ENCODE results near the gene IQGAP2.

The IQGAP2 gene

DNA sequence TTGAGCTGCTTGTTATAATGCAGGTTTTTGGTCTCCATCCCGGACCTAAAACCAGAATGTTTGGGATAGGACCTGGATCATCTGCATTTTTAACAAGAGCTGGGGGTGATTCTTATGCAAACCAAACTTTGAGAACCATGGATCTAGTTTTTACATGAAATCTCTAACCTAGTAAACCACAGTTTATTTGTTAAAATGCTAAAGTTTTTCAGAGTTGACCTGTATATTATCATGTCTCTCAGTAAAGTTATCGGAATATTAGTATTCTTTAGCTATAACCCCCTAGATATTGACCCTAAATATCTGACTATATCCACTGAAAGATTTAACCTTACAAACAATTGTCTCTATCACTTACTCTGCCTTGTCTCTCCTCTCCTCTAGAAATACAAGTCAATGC, 341.5 kb downstream of the IQGAP2 start:
- Histone ChIP-seq H3K4me1 (ENCODE audit: control insufficient read depth in 1 of 2, insufficient read depth in 2 of 2, low read length in 2 of 2) (no peaks in the 10 kb centered on the region), H2AK5ac (ENCODE audit: low read length) (no peak overlapping the region), H3K4me3 (ENCODE audit: low read depth, low read length) (no peak overlapping the region), H2AFZ (ENCODE audit: insufficient read depth, low read length, poor library complexity) (no peak overlapping the region), H3K4ac (ENCODE audit: low read depth, low read length) (no peak overlapping the region), H4K91ac (ENCODE audit: low read depth, low read length) (no peak overlapping the region), H3K79me1 (ENCODE audit: low read length) (no peaks in the 10 kb centered on the region), H4K8ac (ENCODE audit: low read depth, low read length) (no peak overlapping the region), H2BK120ac (ENCODE audit: insufficient read depth, low read length, poor library complexity) (no peak overlapping the region), H4K12ac (ENCODE audit: low read depth, low read length) (no peak overlapping the region), H3K9ac (ENCODE audit: low read length) (no peak overlapping the region), H3K9me3 (ENCODE audit: insufficient read depth, low read depth, low read length) (no peaks in the 10 kb centered on the region), H2BK12ac (ENCODE audit: low read length) (no peak overlapping the region), H3K79me2 (ENCODE audit: control insufficient read depth, insufficient read depth, low read length, poor library complexity) (no peaks in the 10 kb centered on the region), H2BK5ac (ENCODE audit: low read depth, low read length, poor library complexity) (no peak overlapping the region), H3K27me3 (ENCODE audit: insufficient read depth, low read length) (no peaks in the 10 kb centered on the region), H3K14ac (ENCODE audit: low read length) (no peak overlapping the region), H3K27ac (ENCODE audit: low read depth, low read length) (no peak overlapping the region), H3K4me2 (ENCODE audit: low read length) (no peak overlapping the region), H3K18ac (ENCODE audit: low read length) (no peak overlapping the region), H3K36me3 (ENCODE audit: control insufficient read depth in 1 of 2, insufficient read depth in 2 of 2, low read length in 2 of 2) (no peaks in the 10 kb centered on the region), H3K23ac (ENCODE audit: low read length) (no peak overlapping the region)
- WGBS (ENCODE audit: extremely low coverage, insufficient coverage, insufficient read length) = no CpG with 5 or more reads among the region's 2 CpGs
- DNase-seq = no peak

DNA sequence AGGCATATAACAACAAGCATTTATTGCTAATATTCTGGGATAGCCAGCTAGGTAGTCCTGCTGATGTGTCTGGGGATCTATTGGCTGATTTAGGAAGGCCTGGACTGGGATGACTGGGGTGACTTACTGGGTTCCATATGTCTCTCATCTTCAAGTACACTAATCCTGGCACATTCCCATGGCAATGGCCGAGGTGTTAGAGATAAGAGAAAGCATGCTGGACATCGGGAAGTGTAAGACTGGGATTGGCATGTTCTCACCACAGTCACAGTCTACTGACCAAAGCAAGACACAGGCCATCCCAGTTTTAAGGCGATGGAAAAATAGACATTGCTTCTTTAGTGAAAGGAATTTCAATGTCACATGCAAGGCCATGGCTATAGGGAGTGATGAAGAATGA, 342.6 kb downstream of the IQGAP2 start:
- Histone ChIP-seq H3K79me1 (ENCODE audit: low read length) (no peaks in the 10 kb centered on the region), H4K91ac (ENCODE audit: low read depth, low read length) (no peak overlapping the region), H3K9me3 (ENCODE audit: insufficient read depth, low read depth, low read length) (no peaks in the 10 kb centered on the region), H3K4me1 (ENCODE audit: control insufficient read depth in 1 of 2, insufficient read depth in 2 of 2, low read length in 2 of 2) (no peaks in the 10 kb centered on the region), H2AK5ac (ENCODE audit: low read length) (no peak overlapping the region), H3K79me2 (ENCODE audit: control insufficient read depth, insufficient read depth, low read length, poor library complexity) (no peaks in the 10 kb centered on the region), H3K36me3 (ENCODE audit: control insufficient read depth in 1 of 2, insufficient read depth in 2 of 2, low read length in 2 of 2) (no peaks in the 10 kb centered on the region), H3K4me2 (ENCODE audit: low read length) (no peak overlapping the region), H3K4ac (ENCODE audit: low read depth, low read length) (no peak overlapping the region), H2BK5ac (ENCODE audit: low read depth, low read length, poor library complexity) (no peak overlapping the region), H3K4me3 (ENCODE audit: low read depth, low read length) (no peak overlapping the region), H2BK120ac (ENCODE audit: insufficient read depth, low read length, poor library complexity) (no peak overlapping the region), H4K12ac (ENCODE audit: low read depth, low read length) (no peak overlapping the region), H3K27ac (ENCODE audit: low read depth, low read length) (no peak overlapping the region), H3K27me3 (ENCODE audit: insufficient read depth, low read length) (no peaks in the 10 kb centered on the region), H2BK12ac (ENCODE audit: low read length) (no peak overlapping the region), H2AFZ (ENCODE audit: insufficient read depth, low read length, poor library complexity) (no peak overlapping the region), H3K9ac (ENCODE audit: low read length) (no peak overlapping the region), H4K8ac (ENCODE audit: low read depth, low read length) (no peak overlapping the region), H3K18ac (ENCODE audit: low read length) (no peak overlapping the region), H3K14ac (ENCODE audit: low read length) (no peak overlapping the region), H3K23ac (ENCODE audit: low read length) (no peak overlapping the region)
- no peak for DNase-seq
- no CpG with 5 or more reads among the region's 3 CpGs for WGBS (ENCODE audit: extremely low coverage, insufficient coverage, insufficient read length)

DNA sequence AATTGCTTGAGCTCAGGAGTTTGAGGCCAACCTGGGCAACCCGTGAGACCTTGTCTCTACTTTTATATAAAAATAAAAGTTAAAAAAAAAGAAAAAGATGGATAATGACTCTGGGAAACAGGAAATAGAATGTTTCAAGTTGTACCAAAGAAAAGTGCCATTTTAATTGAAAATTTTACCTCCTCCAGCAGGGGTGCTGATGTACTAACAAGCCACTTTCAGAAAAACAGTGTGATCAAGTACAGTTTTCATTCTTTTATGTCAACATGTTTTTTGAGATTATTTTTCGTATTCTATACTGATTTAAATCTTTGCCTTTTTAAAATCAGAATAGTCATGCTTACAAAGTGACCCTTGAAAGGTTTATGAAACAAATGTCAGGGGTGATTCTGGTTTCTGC, 343.6 kb downstream of the IQGAP2 start:
- H3K9me3 ChIP-seq (ENCODE audit: insufficient read depth, low read depth, low read length) = no peaks in the 10 kb centered on the region
- no peak overlapping the region for H3K4me3 ChIP-seq (ENCODE audit: low read depth, low read length)
- H2BK5ac ChIP-seq (ENCODE audit: low read depth, low read length, poor library complexity) = no peak overlapping the region
- H3K18ac ChIP-seq (ENCODE audit: low read length) = no peak overlapping the region
- no peaks in the 10 kb centered on the region for H3K79me1 ChIP-seq (ENCODE audit: low read length)
- no peak overlapping the region for H3K27ac ChIP-seq (ENCODE audit: low read depth, low read length)
- no peak overlapping the region for H3K4ac ChIP-seq (ENCODE audit: low read depth, low read length)
- H3K36me3 ChIP-seq (ENCODE audit: control insufficient read depth in 1 of 2, insufficient read depth in 2 of 2, low read length in 2 of 2) = no peaks in the 10 kb centered on the region
- WGBS (ENCODE audit: extremely low coverage, insufficient coverage, insufficient read length) = no CpG with 5 or more reads among the region's 2 CpGs
- H2BK12ac ChIP-seq (ENCODE audit: low read length) = no peak overlapping the region
- no peak for DNase-seq
- no peaks in the 10 kb centered on the region for H3K79me2 ChIP-seq (ENCODE audit: control insufficient read depth, insufficient read depth, low read length, poor library complexity)
- no peak overlapping the region for H4K8ac ChIP-seq (ENCODE audit: low read depth, low read length)
- no peak overlapping the region for H3K4me2 ChIP-seq (ENCODE audit: low read length)
- H2AK5ac ChIP-seq (ENCODE audit: low read length) = no peak overlapping the region
- no peak overlapping the region for H4K91ac ChIP-seq (ENCODE audit: low read depth, low read length)
- no peak overlapping the region for H3K9ac ChIP-seq (ENCODE audit: low read length)
- H3K27me3 ChIP-seq (ENCODE audit: insufficient read depth, low read length) = no peaks in the 10 kb centered on the region
- H3K14ac ChIP-seq (ENCODE audit: low read length) = no peak overlapping the region
- H2AFZ ChIP-seq (ENCODE audit: insufficient read depth, low read length, poor library complexity) = no peak overlapping the region
- no peak overlapping the region for H4K12ac ChIP-seq (ENCODE audit: low read depth, low read length)
- H3K4me1 ChIP-seq (ENCODE audit: control insufficient read depth in 1 of 2, insufficient read depth in 2 of 2, low read length in 2 of 2) = no peaks in the 10 kb centered on the region
- H3K23ac ChIP-seq (ENCODE audit: low read length) = no peak overlapping the region
- no peak overlapping the region for H2BK120ac ChIP-seq (ENCODE audit: insufficient read depth, low read length, poor library complexity)

DNA sequence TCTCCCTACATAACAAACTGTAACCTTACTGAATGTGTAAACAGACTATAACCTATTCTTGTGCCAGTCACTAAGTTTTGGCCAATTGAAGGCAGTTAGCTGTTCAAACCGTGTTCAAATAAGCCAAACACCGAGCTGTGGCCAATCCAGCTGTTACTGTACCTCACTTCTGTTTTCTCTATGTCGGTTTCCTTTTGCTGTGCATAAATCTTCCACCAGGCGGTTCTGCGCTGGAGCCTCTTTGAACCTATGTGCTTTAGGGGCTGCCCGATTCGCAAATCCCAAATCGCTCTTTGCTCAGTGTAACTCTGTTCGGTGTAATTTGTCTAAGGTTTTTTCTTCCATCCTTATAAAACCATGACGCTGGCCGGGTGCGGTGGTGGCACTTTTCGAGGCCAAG, 344.6 kb downstream of the IQGAP2 start:
- no peak for DNase-seq
- H4K91ac ChIP-seq (ENCODE audit: low read depth, low read length) = no peak overlapping the region
- H3K36me3 ChIP-seq (ENCODE audit: control insufficient read depth in 1 of 2, insufficient read depth in 2 of 2, low read length in 2 of 2) = no peaks in the 10 kb centered on the region
- H3K27me3 ChIP-seq (ENCODE audit: insufficient read depth, low read length) = no peaks in the 10 kb centered on the region
- no peak overlapping the region for H2AK5ac ChIP-seq (ENCODE audit: low read length)
- no CpG with 5 or more reads among the region's 13 CpGs for WGBS (ENCODE audit: extremely low coverage, insufficient coverage, insufficient read length)
- no peaks in the 10 kb centered on the region for H3K79me2 ChIP-seq (ENCODE audit: control insufficient read depth, insufficient read depth, low read length, poor library complexity)
- H3K4me2 ChIP-seq (ENCODE audit: low read length) = no peak overlapping the region
- no peak overlapping the region for H3K27ac ChIP-seq (ENCODE audit: low read depth, low read length)
- H4K12ac ChIP-seq (ENCODE audit: low read depth, low read length) = no peak overlapping the region
- H3K9me3 ChIP-seq (ENCODE audit: insufficient read depth, low read depth, low read length) = no peaks in the 10 kb centered on the region
- no peak overlapping the region for H3K4ac ChIP-seq (ENCODE audit: low read depth, low read length)
- no peak overlapping the region for H2AFZ ChIP-seq (ENCODE audit: insufficient read depth, low read length, poor library complexity)
- H3K23ac ChIP-seq (ENCODE audit: low read length) = no peak overlapping the region
- no peak overlapping the region for H3K14ac ChIP-seq (ENCODE audit: low read length)
- H3K18ac ChIP-seq (ENCODE audit: low read length) = no peak overlapping the region
- no peak overlapping the region for H2BK5ac ChIP-seq (ENCODE audit: low read depth, low read length, poor library complexity)
- H2BK120ac ChIP-seq (ENCODE audit: insufficient read depth, low read length, poor library complexity) = no peak overlapping the region
- no peaks in the 10 kb centered on the region for H3K4me1 ChIP-seq (ENCODE audit: control insufficient read depth in 1 of 2, insufficient read depth in 2 of 2, low read length in 2 of 2)
- no peak overlapping the region for H4K8ac ChIP-seq (ENCODE audit: low read depth, low read length)
- no peak overlapping the region for H3K9ac ChIP-seq (ENCODE audit: low read length)
- H3K79me1 ChIP-seq (ENCODE audit: low read length) = no peaks in the 10 kb centered on the region
- no peak overlapping the region for H3K4me3 ChIP-seq (ENCODE audit: low read depth, low read length)
- H2BK12ac ChIP-seq (ENCODE audit: low read length) = no peak overlapping the region

Measured in trophoblast cell (in vitro differentiated cells and primary cell).